HG03064 (cell line): ENCODE measurements around the gene NEK7.
"Not testable (repeated sequence)": the region's sequence is repeated elsewhere in the genome, so short reads cannot be mapped to it uniquely, and the experiment has no call there.

Source experiments
- ATAC-seq: cut with Tn5 transposase; IDR thresholded peaks from one replicate; pipeline ENCODE4 v1.9.1; 2021; ENCODE audit warnings: low read depth; ENCODE audit not compliant: unreplicated experiment

The NEK7 gene

DNA sequence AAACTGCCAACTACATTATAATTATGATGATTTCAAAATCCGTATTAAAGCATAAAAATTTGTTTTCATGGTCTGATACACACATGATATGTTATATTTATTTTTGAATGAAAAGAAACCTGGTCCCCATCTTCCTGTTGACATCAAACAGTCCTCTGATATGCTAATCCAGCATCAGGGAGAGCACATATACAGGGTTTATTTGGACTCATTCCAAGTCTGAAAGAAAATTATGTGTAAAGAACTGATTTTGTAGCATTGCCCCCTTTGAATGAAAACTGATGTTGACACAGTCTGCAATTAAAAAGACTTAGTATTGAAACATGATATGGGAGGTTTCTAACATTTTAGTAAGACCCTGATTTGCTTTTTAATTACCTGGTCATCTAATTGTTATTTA lies 119.4 kb downstream of the NEK7 start:
- no peak for ATAC-seq

DNA sequence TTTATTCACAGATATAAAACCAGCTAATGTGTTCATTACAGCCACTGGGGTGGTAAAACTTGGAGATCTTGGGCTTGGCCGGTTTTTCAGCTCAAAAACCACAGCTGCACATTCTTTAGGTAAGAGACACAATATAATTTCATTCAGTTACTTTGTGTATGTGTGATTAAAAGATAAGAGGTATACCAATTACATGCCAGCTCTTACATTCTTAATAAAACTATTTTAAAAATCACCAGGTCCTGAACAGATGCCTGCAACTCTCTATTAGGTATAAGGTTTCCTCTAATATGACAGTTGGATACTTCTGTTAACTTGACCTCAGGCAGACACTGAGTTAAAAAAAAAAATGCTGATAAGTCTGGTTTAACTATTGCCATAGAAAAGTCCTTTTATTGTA lies 122.1 kb downstream of the NEK7 start:
- no peak for ATAC-seq

DNA sequence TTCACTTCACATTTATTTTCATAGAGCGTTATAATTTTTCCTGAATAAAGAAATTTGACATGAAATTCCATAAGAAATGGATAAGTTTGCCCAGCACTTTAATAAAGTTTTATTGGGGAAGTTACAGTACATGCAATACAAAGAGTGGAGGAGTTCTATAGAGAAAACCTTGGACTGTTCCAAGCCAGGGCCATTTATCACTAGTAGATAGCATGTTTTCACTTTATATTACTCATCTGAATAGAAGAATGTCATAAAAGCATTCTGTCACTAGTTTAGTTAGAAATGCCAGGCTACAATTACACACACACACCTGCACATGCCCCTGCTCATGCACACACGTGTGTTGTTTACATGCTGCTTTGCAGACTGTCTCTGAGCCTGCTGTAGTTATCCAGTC lies 123.3 kb downstream of the NEK7 start:
- no peak for ATAC-seq

- ATAC-seq = no peak
These were observed 125.1 kb downstream of the NEK7 start for GRCh38 chr1:198281911-198282310.

GRCh38 chr1:198283222-198283621 lies 126.4 kb downstream of the NEK7 start:
- ATAC-seq = no peak

- ATAC-seq = no peak
These were observed 131.1 kb downstream of the NEK7 start for GRCh38 chr1:198287916-198288315.

GRCh38 chr1:198290089-198290683 lies 133.4 kb downstream of the NEK7 start:
- ATAC-seq = no peak

DNA sequence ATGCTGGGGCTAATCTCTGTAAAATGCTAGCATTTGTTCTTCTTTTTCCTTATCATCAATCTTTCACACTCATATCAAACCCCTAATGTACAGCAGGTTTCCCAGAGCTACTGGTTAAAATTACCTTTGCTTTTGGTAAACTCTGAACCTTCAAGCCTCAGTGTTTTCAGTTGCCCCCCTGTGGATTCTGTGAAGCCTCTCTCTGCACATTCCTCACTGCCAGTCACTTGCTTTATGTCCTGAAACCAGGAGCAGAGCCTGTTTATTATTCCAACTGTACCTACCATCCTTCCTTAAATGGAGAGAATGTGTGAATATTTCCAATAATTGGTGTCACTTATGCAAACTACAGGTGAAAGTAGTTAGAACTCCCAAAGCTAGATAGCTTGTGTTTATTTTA lies 134.2 kb downstream of the NEK7 start:
- ATAC-seq = no peak

DNA sequence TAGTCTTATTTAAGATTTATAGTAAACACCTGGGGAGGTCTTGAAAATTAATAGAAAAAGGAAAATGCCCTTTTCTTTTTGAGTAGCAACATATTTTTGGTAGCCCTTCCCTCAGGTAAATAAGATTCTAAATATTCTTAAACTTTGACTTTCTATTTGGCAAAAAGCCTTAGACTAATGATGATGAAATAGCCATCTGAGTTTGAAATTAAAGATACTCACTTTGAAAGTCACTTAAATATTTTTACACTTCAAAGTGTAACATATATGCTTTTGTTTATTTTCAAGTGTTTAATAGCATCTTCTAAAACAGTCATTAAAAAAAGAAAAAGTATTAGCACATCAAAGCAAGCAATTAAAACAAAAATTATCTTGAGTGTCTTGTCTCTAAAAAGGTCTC lies 135.1 kb downstream of the NEK7 start:
- ATAC-seq = no peak

- no peak for ATAC-seq
These were observed 138.4 kb downstream of the NEK7 start for GRCh38 chr1:198295225-198295624.

DNA sequence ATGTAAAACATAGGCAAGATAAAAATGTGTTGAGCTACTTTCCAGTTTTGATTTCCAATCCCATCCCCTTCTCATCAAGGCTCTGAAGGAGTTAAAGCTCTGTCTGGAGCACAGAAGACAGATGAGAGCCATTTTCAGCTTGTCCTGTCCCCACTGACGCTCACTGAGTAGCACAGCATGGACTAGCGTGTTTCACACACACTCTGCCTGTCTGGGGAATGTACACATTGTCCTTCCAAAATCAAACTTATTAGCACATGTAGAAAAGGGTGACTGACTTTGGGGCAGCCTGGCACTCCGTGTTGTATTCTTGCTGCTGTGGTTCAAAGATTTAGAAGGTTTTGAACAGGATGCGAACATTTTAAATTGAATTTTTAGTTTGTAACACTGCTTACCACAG lies 139.2 kb downstream of the NEK7 start:
- no peak for ATAC-seq

DNA sequence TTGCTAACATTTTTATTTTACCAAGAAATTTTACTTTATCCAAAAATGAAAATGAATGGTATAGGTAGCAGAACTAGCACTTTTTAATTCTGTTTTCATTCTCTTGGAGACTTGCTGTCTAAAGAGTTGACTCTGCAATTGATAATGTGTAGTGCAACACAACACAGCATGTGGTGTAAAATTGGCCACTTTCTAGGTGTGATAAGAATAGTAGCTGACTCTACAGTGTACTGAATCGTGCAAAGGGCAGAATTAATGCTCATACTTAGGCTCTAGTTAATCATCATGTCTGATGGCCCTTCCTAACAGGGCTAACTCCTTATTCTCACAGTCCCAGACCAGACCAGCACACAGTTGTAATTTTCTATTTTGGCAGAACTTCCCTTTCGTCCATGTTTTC lies 140.5 kb downstream of the NEK7 start:
- no peak for ATAC-seq

DNA sequence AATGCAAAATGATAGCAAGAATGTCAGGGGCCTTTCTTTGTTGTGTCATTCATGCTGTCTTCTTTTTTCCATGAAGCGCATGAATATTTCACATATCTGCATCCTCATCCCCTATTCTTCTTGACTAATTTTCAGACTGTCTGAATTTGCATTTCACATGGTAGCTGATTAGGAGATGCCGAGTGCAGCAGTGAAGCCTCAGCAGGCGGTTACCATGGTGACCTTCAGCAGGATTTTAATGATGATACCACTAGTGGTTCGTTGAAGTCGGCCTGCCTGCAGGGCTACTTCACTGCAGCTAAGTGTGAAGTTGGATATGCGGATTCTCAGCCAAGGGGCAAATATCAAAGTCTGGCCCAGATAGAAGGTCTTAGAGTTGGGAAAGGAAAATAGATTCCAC lies 141.8 kb downstream of the NEK7 start:
- no peak for ATAC-seq

DNA sequence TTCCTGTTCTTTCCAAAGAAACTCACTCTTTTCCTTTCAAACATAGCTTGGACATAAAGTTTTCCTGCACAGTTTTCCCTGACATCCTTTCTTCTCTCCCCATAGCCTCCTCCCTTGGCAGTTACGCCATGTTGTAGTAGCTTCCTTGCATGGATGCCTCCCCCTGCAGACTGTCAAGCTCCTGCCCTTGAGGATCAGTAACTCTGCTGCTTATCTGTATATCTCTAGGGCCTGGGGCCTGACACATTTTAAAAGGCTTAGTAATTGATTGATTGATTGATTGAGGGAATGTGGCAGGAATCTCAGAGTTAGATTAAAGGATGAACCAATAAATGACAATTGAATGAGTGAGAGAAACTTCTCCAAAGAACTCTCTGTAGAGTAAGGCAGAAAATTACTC lies 143.7 kb downstream of the NEK7 start:
- ATAC-seq = no peak

DNA sequence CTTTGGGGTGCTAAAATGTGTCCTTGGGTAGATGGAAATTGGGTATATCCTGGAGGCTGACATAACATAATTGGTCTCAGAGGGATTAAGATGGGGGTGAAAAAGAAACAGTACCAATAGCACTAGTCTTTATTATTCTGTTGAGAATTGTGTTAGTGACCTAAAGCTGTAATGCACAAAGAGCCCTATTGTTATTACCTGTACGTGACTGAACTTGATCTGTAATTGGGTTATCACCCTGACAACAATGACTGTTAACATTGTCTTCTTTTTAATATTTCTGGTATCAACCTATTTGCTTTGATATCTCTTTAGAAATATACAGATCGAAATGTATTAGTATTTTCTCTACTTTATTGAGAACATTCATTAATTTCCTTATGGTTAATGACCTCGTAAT lies 147.6 kb downstream of the NEK7 start:
- ATAC-seq = no peak

- ATAC-seq = not testable (repeated sequence)
These were observed 158.0 kb downstream of the NEK7 start for GRCh38 chr1:198314817-198315216.

DNA sequence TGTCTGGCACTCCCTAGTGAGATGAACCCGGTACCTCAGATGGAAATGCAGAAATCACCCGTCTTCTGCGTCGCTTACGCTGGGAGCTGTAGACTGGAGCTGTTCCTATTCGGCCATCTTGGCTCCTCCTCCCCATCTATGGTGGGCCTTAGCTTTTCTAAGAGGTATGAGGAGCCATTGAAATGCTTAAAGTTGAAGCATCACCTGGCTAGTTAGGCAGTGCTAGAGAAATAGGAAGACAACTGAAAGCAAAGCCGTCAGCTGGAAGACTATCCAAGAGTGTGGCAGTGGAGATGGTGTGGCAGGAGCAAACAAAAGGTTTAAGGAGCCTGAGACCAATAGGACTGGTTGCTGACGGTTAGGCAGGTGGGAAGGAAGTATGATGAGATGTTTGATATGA lies 158.5 kb downstream of the NEK7 start:
- not testable (repeated sequence) for ATAC-seq

DNA sequence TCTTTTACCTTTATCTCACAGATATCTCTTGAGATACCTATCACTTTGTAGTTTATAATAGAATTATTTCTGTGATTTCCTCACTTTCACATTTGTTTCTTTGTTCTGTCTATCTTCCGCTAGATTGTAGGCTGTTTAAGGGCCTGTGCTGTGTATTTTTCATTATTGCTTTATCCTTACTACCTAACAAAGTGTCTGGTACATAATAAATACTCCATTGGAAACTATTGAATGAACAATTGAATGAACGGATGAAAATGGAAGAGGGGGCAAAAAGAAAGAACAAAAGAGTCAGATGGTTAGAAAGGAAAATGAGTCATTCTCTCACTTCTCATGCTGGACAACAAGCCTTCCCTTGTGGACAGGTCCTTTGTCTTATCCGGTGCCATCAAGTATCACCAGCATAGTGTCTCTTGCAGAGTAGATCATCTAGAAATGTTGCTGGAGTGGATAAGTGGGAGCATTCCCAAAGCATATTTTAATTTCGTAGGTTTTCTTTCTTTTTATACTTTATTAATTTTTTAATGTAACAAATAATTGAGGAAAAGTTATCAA lies 159.8 kb downstream of the NEK7 start:
- ATAC-seq = no peak

DNA sequence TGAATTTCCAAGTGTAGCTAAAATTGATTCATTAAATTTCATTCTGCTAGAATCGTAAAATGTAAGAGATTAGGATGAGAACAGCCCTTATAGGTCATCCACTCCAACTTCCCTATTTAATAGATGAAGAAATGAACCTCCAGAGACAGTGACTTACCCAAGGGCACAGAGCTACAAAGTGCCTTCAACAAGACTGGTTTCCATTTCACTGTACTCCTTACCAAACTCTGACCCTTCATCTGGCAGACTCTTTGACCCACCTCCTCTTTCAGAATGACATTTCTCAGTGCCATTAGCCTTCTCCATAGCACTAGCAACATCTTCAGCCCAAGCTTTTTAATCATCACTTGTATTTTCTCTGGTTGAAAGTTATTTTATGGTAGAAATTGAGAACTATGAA lies 161.3 kb downstream of the NEK7 start:
- no peak for ATAC-seq

- ATAC-seq = no peak
These were observed 164.0 kb downstream of the NEK7 start for GRCh38 chr1:198320759-198321158.

- ATAC-seq = no peak
These were observed 169.4 kb downstream of the NEK7 start for GRCh38 chr1:198326232-198326631.

DNA sequence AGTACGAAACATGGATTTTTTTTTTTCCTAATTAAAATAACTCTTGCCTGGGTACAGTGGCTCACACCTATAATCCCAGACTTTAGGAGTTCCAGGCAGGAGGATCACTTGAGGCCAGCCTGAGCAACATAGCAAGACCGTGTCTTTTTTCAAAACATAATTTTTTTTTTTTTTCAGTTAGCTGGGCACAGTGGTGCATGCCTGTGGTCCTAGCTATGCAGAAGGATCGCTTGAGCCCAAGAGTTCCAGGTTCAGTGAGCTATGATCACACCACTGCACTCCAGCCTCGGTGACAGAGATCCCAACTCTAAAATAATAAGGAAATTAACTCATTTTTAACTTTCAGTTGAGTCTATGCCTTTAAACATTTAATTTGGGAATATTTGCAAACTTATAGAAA lies 170.1 kb downstream of the NEK7 start:
- ATAC-seq = no peak

- ATAC-seq = no peak
These were observed 171.7 kb downstream of the NEK7 start for GRCh38 chr1:198328458-198329032.
